ENCODE measurements around the gene RAB12. TPM values are rescaled to one million over a fixed set of nuclear protein-coding genes. Genes with fewer than 3 reads are reported as not detected.
"Not testable (repeated sequence)": the region's sequence is repeated elsewhere in the genome, so short reads cannot be mapped to it uniquely, and the experiment has no call there.

RAB12 gene
- total RNA-seq, 1 donor from 2014 or later = 50.2 TPM

DNA sequence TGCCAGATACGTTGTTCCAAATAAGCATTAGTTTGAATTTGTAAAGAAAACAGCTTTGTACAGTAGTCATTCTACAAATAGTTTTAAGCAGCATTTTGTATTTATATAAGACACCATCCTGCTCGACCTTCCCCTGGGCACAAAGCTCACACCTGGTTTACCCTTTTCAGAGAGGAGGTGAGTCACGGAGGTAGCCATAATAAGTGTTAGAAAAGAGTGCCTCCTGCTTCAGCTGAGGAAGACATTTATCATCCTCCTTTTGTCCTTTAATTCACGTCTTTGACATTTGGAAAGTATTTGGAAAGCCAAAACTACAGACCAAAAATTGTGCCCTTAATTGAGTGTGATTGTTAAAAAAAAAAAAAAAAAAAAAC is 6.8 kb downstream of the RAB12 start:
- Histone ChIP-seq H3K4me1 (peaks cover 64% of the 10 kb centered on the region), H3K36me3 (no peaks in the 10 kb centered on the region), H3K27me3 (ENCODE audit: low read depth) (no peaks in the 10 kb centered on the region), H3K4me3 (no peak overlapping the region), H3K27ac (no peak overlapping the region), H3K9me3 (no peaks in the 10 kb centered on the region)
- no peak for ATAC-seq
- TF ChIP-seq, protein P1, sequence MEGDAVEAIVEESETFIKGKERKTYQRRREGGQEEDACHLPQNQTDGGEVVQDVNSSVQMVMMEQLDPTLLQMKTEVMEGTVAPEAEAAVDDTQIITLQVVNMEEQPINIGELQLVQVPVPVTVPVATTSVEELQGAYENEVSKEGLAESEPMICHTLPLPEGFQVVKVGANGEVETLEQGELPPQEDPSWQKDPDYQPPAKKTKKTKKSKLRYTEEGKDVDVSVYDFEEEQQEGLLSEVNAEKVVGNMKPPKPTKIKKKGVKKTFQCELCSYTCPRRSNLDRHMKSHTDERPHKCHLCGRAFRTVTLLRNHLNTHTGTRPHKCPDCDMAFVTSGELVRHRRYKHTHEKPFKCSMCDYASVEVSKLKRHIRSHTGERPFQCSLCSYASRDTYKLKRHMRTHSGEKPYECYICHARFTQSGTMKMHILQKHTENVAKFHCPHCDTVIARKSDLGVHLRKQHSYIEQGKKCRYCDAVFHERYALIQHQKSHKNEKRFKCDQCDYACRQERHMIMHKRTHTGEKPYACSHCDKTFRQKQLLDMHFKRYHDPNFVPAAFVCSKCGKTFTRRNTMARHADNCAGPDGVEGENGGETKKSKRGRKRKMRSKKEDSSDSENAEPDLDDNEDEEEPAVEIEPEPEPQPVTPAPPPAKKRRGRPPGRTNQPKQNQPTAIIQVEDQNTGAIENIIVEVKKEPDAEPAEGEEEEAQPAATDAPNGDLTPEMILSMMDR (IDR thresholded peaks at IDR 0.05) = no peak
- DNase-seq = no peak
- intact Hi-C loops (cut with DNase I) = no loop called here

DNA sequence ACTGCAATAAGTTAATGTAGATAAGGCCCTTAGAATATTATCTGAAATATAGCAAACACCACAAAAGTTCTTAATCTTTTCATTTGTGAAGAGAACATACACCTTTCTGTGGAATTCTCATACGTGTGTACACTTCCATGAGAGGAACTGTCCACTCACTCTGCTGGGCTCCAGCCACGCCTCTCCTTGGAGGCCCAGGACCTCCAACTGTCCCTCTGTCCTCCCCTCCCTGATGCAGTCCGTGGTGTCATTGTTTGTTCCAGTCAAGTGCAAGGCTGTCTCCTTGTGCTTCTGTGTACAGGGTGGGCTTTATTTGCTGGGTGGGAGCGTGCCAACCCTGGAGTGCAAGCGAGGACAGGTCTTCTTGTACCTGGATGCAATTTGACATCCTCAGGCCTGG is 8.7 kb downstream of the RAB12 start:
- Histone ChIP-seq H3K9me3 (no peaks in the 10 kb centered on the region), H3K27me3 (ENCODE audit: low read depth) (no peaks in the 10 kb centered on the region), H3K27ac (no peak overlapping the region), H3K4me1 (peaks cover 46% of the 10 kb centered on the region), H3K4me3 (no peak overlapping the region), H3K36me3 (no peaks in the 10 kb centered on the region)
- intact Hi-C loops (cut with DNase I) = no loop called here
- DNase-seq (no peak), ATAC-seq (no peak)
- TF ChIP-seq, protein P1 (IDR thresholded peaks at IDR 0.05) = no peak

DNA sequence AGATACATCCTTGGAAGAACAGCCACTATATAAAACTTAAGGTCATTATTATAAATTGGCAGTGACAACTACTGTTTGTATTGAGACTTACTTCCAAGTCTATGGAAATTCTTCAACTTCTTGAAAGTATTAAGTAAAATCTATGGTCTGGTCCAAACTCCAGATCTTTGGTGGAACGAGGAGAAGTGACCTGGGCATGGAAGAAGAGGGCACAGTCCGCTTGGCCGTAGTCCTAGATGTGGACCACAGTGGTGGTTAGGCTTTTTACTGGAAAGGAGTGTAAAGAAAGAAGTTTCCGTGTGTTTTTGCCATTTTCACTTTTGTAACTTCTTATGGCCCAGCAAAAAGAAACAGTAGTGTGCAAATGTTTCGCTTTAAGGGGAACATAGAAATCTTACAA is 9.8 kb downstream of the RAB12 start:
- no peak for ATAC-seq

DNA sequence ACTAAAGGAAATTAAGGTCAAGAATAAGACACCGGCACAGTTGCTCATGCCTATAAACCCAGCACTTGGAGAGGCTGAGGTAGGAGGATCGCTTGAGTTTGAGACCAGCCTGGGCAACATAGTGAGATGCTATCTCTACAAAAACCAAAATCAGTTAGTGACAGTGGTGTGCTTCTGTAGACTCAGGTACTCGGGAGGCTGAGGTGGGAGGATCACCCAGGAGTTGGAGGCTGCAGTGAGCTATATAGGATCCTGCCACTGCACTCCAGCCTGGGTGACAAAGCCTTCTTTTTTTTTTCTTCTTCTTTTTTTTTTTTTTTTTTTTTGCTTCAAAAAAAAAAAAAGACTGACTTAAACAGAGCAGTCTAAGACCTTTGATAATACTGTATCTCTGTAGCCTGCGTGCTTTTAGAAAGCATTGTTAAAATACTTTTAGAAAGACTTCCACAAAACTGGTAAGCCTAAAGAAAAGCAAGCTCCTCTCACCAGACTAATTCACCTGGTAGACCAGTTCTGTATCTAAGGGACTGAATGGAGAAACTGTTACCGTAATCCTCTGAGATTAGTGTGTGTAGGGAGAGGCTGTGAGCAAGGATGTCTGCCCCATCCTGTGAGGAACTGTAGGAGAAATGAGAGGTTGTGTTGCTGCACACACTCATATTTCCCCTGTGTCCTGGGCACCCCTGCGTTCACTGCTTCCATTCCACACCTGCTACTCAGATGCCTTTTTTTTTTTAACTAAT is 10.8 kb downstream of the RAB12 start:
- Histone ChIP-seq H3K27me3 (ENCODE audit: low read depth) (no peaks in the 10 kb centered on the region), H3K4me3 (no peak overlapping the region), H3K9me3 (no peaks in the 10 kb centered on the region), H3K36me3 (no peaks in the 10 kb centered on the region), H3K4me1 (peaks cover 44% of the 10 kb centered on the region), H3K27ac (no peak overlapping the region)
- DNase-seq (no peak), ATAC-seq (no peak)
- TF ChIP-seq, protein P1 (IDR thresholded peaks at IDR 0.05) = no peak
- intact Hi-C loops (cut with DNase I) = no loop called here

More for the DNA sequence above, 9.8 kb downstream of the RAB12 start:
- intact Hi-C loops (cut with DNase I) = no loop called here
- Histone ChIP-seq H3K27me3 (ENCODE audit: low read depth) (no peaks in the 10 kb centered on the region), H3K4me3 (no peak overlapping the region), H3K4me1 (peaks cover 46% of the 10 kb centered on the region), H3K27ac (no peak overlapping the region), H3K36me3 (no peaks in the 10 kb centered on the region), H3K9me3 (no peaks in the 10 kb centered on the region)
- no peak for DNase-seq
- TF ChIP-seq, protein P1 (IDR thresholded peaks at IDR 0.05) = no peak

DNA sequence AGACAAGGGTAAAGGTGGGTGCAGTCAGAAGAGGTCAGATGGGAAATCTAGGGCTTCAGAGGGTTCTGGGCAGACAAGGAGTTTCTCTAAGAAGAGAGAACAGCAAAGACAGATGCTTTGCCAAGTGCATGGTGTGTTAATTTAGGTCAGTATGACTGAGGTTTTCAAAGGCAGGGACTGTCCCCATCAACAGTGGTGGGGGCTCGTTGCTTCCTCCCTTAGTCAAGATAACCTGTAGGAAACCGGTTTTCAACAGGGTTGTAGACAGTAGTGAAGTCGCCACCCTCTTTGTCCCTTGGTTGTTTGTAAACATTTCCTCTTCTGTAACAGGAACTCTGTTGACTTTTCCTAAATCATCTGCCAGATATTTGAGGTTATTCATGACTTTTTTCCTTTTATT is 11.6 kb downstream of the RAB12 start:
- peaks cover 7% of the 10 kb centered on the region for H3K36me3 ChIP-seq
- H3K9me3 ChIP-seq = no peaks in the 10 kb centered on the region
- no peak overlapping the region for H3K4me3 ChIP-seq
- H3K27me3 ChIP-seq (ENCODE audit: low read depth) = no peaks in the 10 kb centered on the region
- TF ChIP-seq, protein P1 (IDR thresholded peaks at IDR 0.05) = no peak
- peaks cover 36% of the 10 kb centered on the region for H3K4me1 ChIP-seq
- no peak for ATAC-seq
- no peak for DNase-seq
- intact Hi-C loops (cut with DNase I) = no loop called here
- no peak overlapping the region for H3K27ac ChIP-seq

DNA sequence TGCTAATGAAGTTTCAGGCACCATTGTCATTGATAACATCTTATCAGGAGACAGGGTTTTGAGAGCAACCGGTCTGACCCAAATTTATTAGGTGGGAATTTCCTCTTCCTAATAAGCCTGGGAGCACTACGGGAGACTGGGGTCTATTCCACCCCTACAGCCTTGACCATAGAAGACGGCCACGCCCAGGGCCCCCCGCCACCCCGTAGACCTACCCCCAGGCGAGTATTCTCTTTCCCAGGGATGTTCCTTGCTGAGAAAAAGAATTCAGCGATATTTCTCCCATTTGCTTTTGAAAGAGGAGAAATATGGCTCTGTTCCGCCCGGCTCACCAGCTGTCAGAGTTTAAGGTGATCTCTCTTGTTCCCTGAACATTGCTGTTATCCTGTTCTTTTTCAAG is 13.4 kb downstream of the RAB12 start:
- H3K9me3 ChIP-seq; DNase-seq; intact Hi-C loops (cut with DNase I); H3K4me3 ChIP-seq; ATAC-seq; H3K27me3 ChIP-seq (ENCODE audit: low read depth): not testable (repeated sequence)
- peaks cover 30% of the 10 kb centered on the region for H3K4me1 ChIP-seq
- H3K36me3 ChIP-seq = peaks cover 20% of the 10 kb centered on the region
- H3K27ac ChIP-seq = peak overlapping the region; percentile 67

Measured in lower lobe of right lung (tissue), 2 donors.